H7 (cell line): Measurements from ENCODE around the gene KIF1B. TPM values are rescaled to one million over a fixed set of nuclear protein-coding genes. Genes with fewer than 3 reads are reported as not detected.

Experiments
- DNase-seq: peaks from one replicate; pipeline ENCODE4 v3.0.0; 2012
- H3K27me3 ChIP-seq: 2 replicates; pipeline ENCODE4 v1.6.0; 2011; ENCODE audit warnings: mild to moderate bottlenecking, low read length; ENCODE audit not compliant: control insufficient read depth, insufficient read depth
- H3K36me3 ChIP-seq: replicated peaks from 2 replicates; pipeline ENCODE4 v1.5.1; 2011; ENCODE audit warnings: low read length; ENCODE audit not compliant: control insufficient read depth, insufficient read depth
- H3K4me3 ChIP-seq: 2 replicates; pipeline ENCODE4 v1.5.1; 2011; ENCODE audit warnings: low read depth, mild to moderate bottlenecking, control low read depth, low read length, moderate library complexity; ENCODE audit not compliant: insufficient read depth
- total RNA-seq: library from RNA; depleted of rRNA; stranded (reverse); fragments of >200 nt; shearing (Covaris generic); gene quantifications from 2 replicates; pipeline ENCODE4 v1.2.3, GENCODE V29; 2014; rRNA removed

Gene KIF1B
- total RNA-seq, 1 experiment from 2014 or later: 32.1 TPM

GRCh38 chr1:10430216-10431069 is 220.1 kb downstream of the KIF1B start, which contains the start of gene CENPS:
CENPS (plus strand) TSS chr1:10430433; CDS start chr1:10430518, 85 bp downstream.
- Histone ChIP-seq H3K4me3 (peak within 1 kb of the TSS; percentile 87), H3K36me3 (no peaks in the 10 kb centered on the region), H3K27me3 (no peaks in the 10 kb centered on the region)
- DNase-seq: peak; percentile 100

Other genes starting within 250 kb of the KIF1B start
- 1.1 and 1.7 TPM in 2 replicates for gene RBP7, start 213.3 kb upstream of the KIF1B start, total RNA-seq
- gene UBE4B, start 177.6 kb upstream of the KIF1B start, total RNA-seq: 88.1 and 91.5 TPM in 2 replicates
- 185 and 201 TPM in 2 replicates for gene PGD, start 188.5 kb downstream of the KIF1B start, total RNA-seq
- 14.7 and 19.1 TPM in 2 replicates for gene CENPS, start 219.9 kb downstream of the KIF1B start, total RNA-seq
- gene CORT, start 239.5 kb downstream of the KIF1B start, total RNA-seq: 0.28 and 0.74 TPM in 2 replicates